Panc1 (cell line): ENCODE data around the gene U2AF1L4. TPM values are rescaled to one million over a fixed set of nuclear protein-coding genes. Genes with fewer than 3 reads are reported as not detected.

Source experiments
- ATAC-seq: fragments of 200-7000 bp; cut with Tn5 transposase; 2 replicates; pipeline ENCODE4 v1.9.1; 2020; ENCODE audit warnings: mild to moderate bottlenecking, moderate library complexity
- BruUV-seq: library from RNA; stranded (reverse); fragments of 400-500 nt; replicated peaks from 2 replicates; lab custom pipeline; 2021; lab: Mats Ljungman, UMichigan
- CTCF ChIA-PET: fragments of 300-600 bp; sonication (Branson Sonifier 250); formaldehyde crosslinking; loops from one replicate; lab custom pipeline; 2022; ENCODE audit warnings: antibody characterized with exemption; lab: Charles Lee
- POLR2A ChIA-PET: fragments of 300-600 bp; sonication (Branson Sonifier 250); formaldehyde crosslinking; loops from one replicate; lab custom pipeline; 2022; ENCODE audit warnings: antibody characterized with exemption; lab: Charles Lee
- DNase-seq: peaks from one replicate; pipeline ENCODE4 v3.0.0-alpha.2; 2010; ENCODE audit warnings: low read depth, low spot score
- H3K27ac ChIP-seq: 2 replicates; pipeline ENCODE4 v1.5.1; 2011; ENCODE audit warnings: mild to moderate bottlenecking, low read length, inconsistent platforms
- H3K27me3 ChIP-seq: fragments of 200-500 bp; sonication (Bioruptor generic); 2 replicates; pipeline ENCODE4 v1.6.0; 2014; ENCODE audit warnings: low read length, inconsistent platforms; ENCODE audit not compliant: control insufficient read depth, insufficient read depth
- H3K36me3 ChIP-seq: fragments of 200-500 bp; sonication (Bioruptor generic); 2 replicates; pipeline ENCODE4 v1.5.1; 2014; ENCODE audit warnings: inconsistent platforms, mild to moderate bottlenecking, low read length, moderate library complexity; ENCODE audit not compliant: control insufficient read depth, insufficient read depth
- H3K4me1 ChIP-seq: 2 replicates; pipeline ENCODE4 v1.5.1; 2011; ENCODE audit warnings: inconsistent platforms, mild to moderate bottlenecking, low read length, moderate library complexity; ENCODE audit not compliant: control insufficient read depth, insufficient read depth
- H3K4me3 ChIP-seq, 2 experiments: 2 replicates each; pipeline ENCODE4 v1.5.1; 2011 to 2012; ENCODE audit warnings: low read depth in 2 of 2, low read length in 2 of 2, mild to moderate bottlenecking in 2 of 2, inconsistent platforms in 1 of 2, moderate library complexity in 1 of 2
- H3K9me3 ChIP-seq: fragments of 200-500 bp; sonication (Bioruptor generic); 2 replicates; pipeline ENCODE4 v1.5.1; 2014; ENCODE audit warnings: low read depth, mild to moderate bottlenecking, inconsistent platforms, low read length, moderate library complexity; ENCODE audit not compliant: control insufficient read depth, insufficient read depth
- POLR2AphosphoS5 ChIP-seq: IDR thresholded peaks from 2 replicates; pipeline ENCODE4 v1.6.1; 2012; ENCODE audit warnings: mild to moderate bottlenecking, low read depth, low read length, moderate library complexity
- SIN3A ChIP-seq: IDR thresholded peaks from 2 replicates; pipeline ENCODE4 v1.6.1; 2012; ENCODE audit warnings: low read depth, mild to moderate bottlenecking, low read length, moderate library complexity, borderline replicate concordance; ENCODE audit not compliant: insufficient read depth
- TCF7L2 ChIP-seq: IDR thresholded peaks from 2 replicates; pipeline ENCODE4 v1.6.1; 2011; ENCODE audit warnings: mild to moderate bottlenecking, low read depth, low read length, inconsistent platforms
- in situ Hi-C: cut with HindIII; loops from 2 replicates; pipeline ENCODE4 v1.10.0; 2016; ENCODE audit warnings: low sequenced_read_pairs, low pct_unique_long_range_greater_than_20kb
- intact Hi-C: fragments of 100-400 bp; cut with micrococcal nuclease; formaldehyde crosslinking; loops from one replicate; pipeline ENCODE4 v1.10.0; 2022; ENCODE audit not compliant: unreplicated experiment
- total RNA-seq: library from RNA; stranded (reverse); gene quantifications from one replicate; pipeline ENCODE4 v1.2.1, GENCODE V29; 2021; ENCODE audit not compliant: unreplicated experiment
- TF ChIP-seq, protein P1 (sequence below), 2 experiments: IDR thresholded peaks; 2 replicates each; pipeline ENCODE4 v1.6.1; 2011 to 2012; ENCODE audit warnings: low read depth in 2 of 2, control low read depth in 1 of 2, low read length in 1 of 2, mild to moderate bottlenecking in 1 of 2, moderate library complexity in 1 of 2; ENCODE audit not compliant: insufficient read depth in 1 of 2
- TF ChIP-seq, protein P2 (sequence below): fragments of 450-650 bp; IDR thresholded peaks from 2 replicates; pipeline ENCODE4 v1.5.1; 2017; ENCODE audit warnings: mild to moderate bottlenecking

U2AF1L4 gene
- total RNA-seq, 1 experiment from 2014 or later = 29.8 TPM

DNA sequence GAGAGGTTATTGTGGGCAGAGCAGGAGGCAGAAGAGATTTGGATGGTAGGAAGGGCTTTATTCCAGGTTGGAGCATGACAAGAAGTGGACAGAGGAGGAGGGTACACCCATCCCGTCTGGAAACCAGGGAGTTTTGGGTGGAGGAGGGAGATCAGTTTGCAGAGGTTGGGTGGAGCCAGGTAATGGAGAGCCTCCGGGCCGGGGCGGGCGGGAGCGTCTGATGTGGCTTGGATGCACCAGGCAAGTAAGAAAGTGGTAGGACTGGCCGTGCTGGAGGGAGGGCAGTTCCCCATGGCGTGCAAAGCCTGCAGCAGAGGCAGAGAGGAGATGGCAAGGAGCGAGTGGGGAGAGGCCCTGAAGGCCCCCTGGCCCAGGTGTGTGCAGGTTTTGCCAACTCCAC lies 13.9 kb downstream of the U2AF1L4 start:
- no peaks in the 10 kb centered on the region for H3K27me3 ChIP-seq
- CTCF ChIA-PET = no interaction called here
- H3K4me1 ChIP-seq = no peaks in the 10 kb centered on the region
- ATAC-seq (no peak; the same call in 1 of the 2 replicates), DNase-seq (no peak)
- H3K9me3 ChIP-seq = no peaks in the 10 kb centered on the region
- BruUV-seq = TSS peak; percentile 18
- H3K4me3 ChIP-seq = no peak overlapping the region
- H3K27ac ChIP-seq = no peak overlapping the region
- intact Hi-C loops (no loop called here), in situ Hi-C loops (no loop called here)
- POLR2A ChIA-PET = interaction anchor here (0.5 kb wide), 1 partner anchor 271 kb away, joined by 3 read pairs; no protein-coding TSS in a partner anchor
- TF ChIP-seq, protein P1, sequence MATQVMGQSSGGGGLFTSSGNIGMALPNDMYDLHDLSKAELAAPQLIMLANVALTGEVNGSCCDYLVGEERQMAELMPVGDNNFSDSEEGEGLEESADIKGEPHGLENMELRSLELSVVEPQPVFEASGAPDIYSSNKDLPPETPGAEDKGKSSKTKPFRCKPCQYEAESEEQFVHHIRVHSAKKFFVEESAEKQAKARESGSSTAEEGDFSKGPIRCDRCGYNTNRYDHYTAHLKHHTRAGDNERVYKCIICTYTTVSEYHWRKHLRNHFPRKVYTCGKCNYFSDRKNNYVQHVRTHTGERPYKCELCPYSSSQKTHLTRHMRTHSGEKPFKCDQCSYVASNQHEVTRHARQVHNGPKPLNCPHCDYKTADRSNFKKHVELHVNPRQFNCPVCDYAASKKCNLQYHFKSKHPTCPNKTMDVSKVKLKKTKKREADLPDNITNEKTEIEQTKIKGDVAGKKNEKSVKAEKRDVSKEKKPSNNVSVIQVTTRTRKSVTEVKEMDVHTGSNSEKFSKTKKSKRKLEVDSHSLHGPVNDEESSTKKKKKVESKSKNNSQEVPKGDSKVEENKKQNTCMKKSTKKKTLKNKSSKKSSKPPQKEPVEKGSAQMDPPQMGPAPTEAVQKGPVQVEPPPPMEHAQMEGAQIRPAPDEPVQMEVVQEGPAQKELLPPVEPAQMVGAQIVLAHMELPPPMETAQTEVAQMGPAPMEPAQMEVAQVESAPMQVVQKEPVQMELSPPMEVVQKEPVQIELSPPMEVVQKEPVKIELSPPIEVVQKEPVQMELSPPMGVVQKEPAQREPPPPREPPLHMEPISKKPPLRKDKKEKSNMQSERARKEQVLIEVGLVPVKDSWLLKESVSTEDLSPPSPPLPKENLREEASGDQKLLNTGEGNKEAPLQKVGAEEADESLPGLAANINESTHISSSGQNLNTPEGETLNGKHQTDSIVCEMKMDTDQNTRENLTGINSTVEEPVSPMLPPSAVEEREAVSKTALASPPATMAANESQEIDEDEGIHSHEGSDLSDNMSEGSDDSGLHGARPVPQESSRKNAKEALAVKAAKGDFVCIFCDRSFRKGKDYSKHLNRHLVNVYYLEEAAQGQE (IDR thresholded peaks at IDR 0.05; ENCODE audit: insufficient read depth in 1 of 2, low read depth in 2 of 2, low read length in 1 of 2) = no peak
- TF ChIP-seq POLR2AphosphoS5 (no peak), TCF7L2 (no peak), SIN3A (no peak)
- TF ChIP-seq, protein P2, sequence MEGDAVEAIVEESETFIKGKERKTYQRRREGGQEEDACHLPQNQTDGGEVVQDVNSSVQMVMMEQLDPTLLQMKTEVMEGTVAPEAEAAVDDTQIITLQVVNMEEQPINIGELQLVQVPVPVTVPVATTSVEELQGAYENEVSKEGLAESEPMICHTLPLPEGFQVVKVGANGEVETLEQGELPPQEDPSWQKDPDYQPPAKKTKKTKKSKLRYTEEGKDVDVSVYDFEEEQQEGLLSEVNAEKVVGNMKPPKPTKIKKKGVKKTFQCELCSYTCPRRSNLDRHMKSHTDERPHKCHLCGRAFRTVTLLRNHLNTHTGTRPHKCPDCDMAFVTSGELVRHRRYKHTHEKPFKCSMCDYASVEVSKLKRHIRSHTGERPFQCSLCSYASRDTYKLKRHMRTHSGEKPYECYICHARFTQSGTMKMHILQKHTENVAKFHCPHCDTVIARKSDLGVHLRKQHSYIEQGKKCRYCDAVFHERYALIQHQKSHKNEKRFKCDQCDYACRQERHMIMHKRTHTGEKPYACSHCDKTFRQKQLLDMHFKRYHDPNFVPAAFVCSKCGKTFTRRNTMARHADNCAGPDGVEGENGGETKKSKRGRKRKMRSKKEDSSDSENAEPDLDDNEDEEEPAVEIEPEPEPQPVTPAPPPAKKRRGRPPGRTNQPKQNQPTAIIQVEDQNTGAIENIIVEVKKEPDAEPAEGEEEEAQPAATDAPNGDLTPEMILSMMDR = no peak
- peaks cover 11% of the 10 kb centered on the region for H3K36me3 ChIP-seq

DNA sequence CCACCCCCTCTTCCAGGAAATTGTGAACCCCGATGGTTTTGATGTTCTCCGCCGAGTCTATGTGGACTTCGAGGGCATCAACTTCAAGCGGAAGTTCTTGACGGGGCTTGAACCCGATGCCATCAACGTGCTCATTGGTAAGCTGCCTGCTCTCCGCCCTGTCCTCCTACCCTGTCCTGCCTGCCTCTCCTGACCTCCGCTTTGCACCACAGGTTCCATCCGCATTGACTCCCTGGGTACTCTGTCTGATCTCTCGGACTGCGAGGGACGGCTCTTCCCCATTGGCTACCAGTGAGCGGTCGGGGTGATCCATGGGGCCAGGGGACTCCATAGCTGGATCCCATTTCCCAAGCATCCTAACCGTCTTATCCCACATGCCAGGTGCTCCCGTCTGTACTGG lies 14.9 kb downstream of the U2AF1L4 start:
- TF ChIP-seq TCF7L2 (no peak), SIN3A (no peak), POLR2AphosphoS5 (no peak)
- TF ChIP-seq, protein P1 (IDR thresholded peaks at IDR 0.05; ENCODE audit: insufficient read depth in 1 of 2, low read depth in 2 of 2, low read length in 1 of 2) = no peak
- TF ChIP-seq, protein P2 = no peak
- BruUV-seq = no TSS peak
- H3K27me3 ChIP-seq = no peaks in the 10 kb centered on the region

More for the DNA sequence above, 14.9 kb downstream of the U2AF1L4 start:
- ATAC-seq (no peak), DNase-seq (no peak)
- H3K27ac ChIP-seq = no peak overlapping the region
- POLR2A ChIA-PET = interaction anchor here (0.7 kb wide), 1 partner anchor 241 kb away, joined by 7 read pairs; no protein-coding TSS in a partner anchor
- peaks cover 20% of the 10 kb centered on the region for H3K36me3 ChIP-seq
- intact Hi-C loops = no loop called here
- no peaks in the 10 kb centered on the region for H3K4me1 ChIP-seq
- no peaks in the 10 kb centered on the region for H3K9me3 ChIP-seq
- in situ Hi-C loops = no loop called here
- CTCF ChIA-PET = no interaction called here
- no peak overlapping the region for H3K4me3 ChIP-seq
